Vagina (tissue), 2 donors: Measurements from ENCODE around the gene CRYAB. TPM values are rescaled to one million over a fixed set of nuclear protein-coding genes. Genes with fewer than 3 reads are reported as not detected.

Source experiments
- DNase-seq, 2 donors: peaks; one replicate each; pipeline ENCODE4 v3.0.0-alpha.2; 2017; ENCODE audit errors: extremely low spot score in 2 of 2
- H3K27ac ChIP-seq: fragments of 200-600 bp; sonication (generic); one replicate; pipeline ENCODE4 v1.5.1; 2019
- H3K27me3 ChIP-seq: fragments of 200-600 bp; sonication (generic); one replicate; pipeline ENCODE4 v1.5.1; 2019
- H3K36me3 ChIP-seq, 2 donors: fragments of 200-600 bp; sonication (generic); one replicate each; pipeline ENCODE4 v1.5.1; 2017 to 2019
- H3K4me1 ChIP-seq: fragments of 200-600 bp; sonication (generic); one replicate; pipeline ENCODE4 v1.5.1; 2019
- H3K4me3 ChIP-seq, 2 donors: fragments of 200-600 bp; sonication (generic); 1 replicate in 1 of 2; 2 replicates in 1 of 2; pipeline ENCODE4 v1.5.1; 2016 to 2019
- H3K9me3 ChIP-seq: fragments of 200-600 bp; sonication (generic); one replicate; pipeline ENCODE4 v1.5.1; 2019
- CTCF ChIP-seq, 3 experiments: fragments of 450-650 bp in 2 of 3; fragments of 200-600 bp in 1 of 3; sonication (generic) in 1 of 3; IDR thresholded peaks; one replicate each; pipeline ENCODE4 v1.5.1; 2017 to 2019; ENCODE audit warnings: antibody characterized with exemption in 3 of 3, mild to moderate bottlenecking in 2 of 3, moderate library complexity in 2 of 3
- POLR2A ChIP-seq, 2 donors: fragments of 450-650 bp; IDR thresholded peaks; one replicate each; pipeline ENCODE4 v1.6.1; 2017; ENCODE audit warnings: antibody characterized with exemption in 2 of 2, mild to moderate bottlenecking in 2 of 2, moderate library complexity in 2 of 2
- POLR2AphosphoS5 ChIP-seq, 2 donors: sonication (generic); formaldehyde crosslinking; IDR thresholded peaks; one replicate each; pipeline ENCODE4 v1.9.0; 2017; ENCODE audit warnings: antibody characterized with exemption in 2 of 2, mild to moderate bottlenecking in 2 of 2, low read depth in 1 of 2; ENCODE audit not compliant: insufficient read depth in 1 of 2
- intact Hi-C: fragments of 100-400 bp; cut with DNase I; formaldehyde crosslinking; loops from one replicate; pipeline ENCODE4 v1.15.1; 2023
- total RNA-seq: library from RNA; depleted of rRNA; stranded (reverse); fragments of >200 nt; gene quantifications from one replicate; pipeline ENCODE4 v1.2.3, GENCODE V29; 2016

The CRYAB gene
- 161 TPM for total RNA-seq

GRCh38 chr11:111911563-111912401 lies at the start of gene CRYAB:
TSS of gene CRYAB (minus strand) at chr11:111911770. CDS start at chr11:111911724, 46 bp downstream.
- Histone ChIP-seq H3K27ac (peak within 1 kb of the TSS; percentile 99), H3K4me1 (peaks cover 45% of the 10 kb centered on the region), H3K4me3 (peak within 1 kb of the TSS; percentile 58 to 69), H3K9me3 (no peaks in the 10 kb centered on the region), H3K36me3 (peaks cover 0 to 6% of the 10 kb centered on the region in 2 donors), H3K27me3 (no peaks in the 10 kb centered on the region)
- no peak for TF ChIP-seq CTCF (IDR thresholded peaks at IDR 0.05)
- peak in 1 of 2 donors; percentile 63 for TF ChIP-seq POLR2A (IDR thresholded peaks at IDR 0.05)
- TF ChIP-seq POLR2AphosphoS5 (IDR thresholded peaks at IDR 0.05; ENCODE audit: insufficient read depth in 1 of 2, low read depth in 1 of 2): peak; percentile 92 to 97
- intact Hi-C loops: no loop called here
- peak in 1 of 2 donors; percentile 98 for DNase-seq

GRCh38 chr11:111960916-111961315 lies 49.3 kb upstream of the CRYAB start:
- H3K27ac ChIP-seq: peak overlapping the region; percentile 69
- peak in 1 of 2 donors; percentile 92 for DNase-seq

GRCh38 chr11:111957663-111958444 lies 46.3 kb upstream of the CRYAB start:
- intact Hi-C loops: no loop called here
- H3K4me1 ChIP-seq: peaks cover 5% of the 10 kb centered on the region
- no peak overlapping the region for H3K27ac ChIP-seq
- DNase-seq: no peak
- TF ChIP-seq POLR2A (IDR thresholded peaks at IDR 0.05): no peak
- no peak for TF ChIP-seq CTCF (IDR thresholded peaks at IDR 0.05)
- TF ChIP-seq POLR2AphosphoS5 (IDR thresholded peaks at IDR 0.05; ENCODE audit: insufficient read depth in 1 of 2, low read depth in 1 of 2): no peak
- H3K36me3 ChIP-seq: no peaks in the 10 kb centered on the region
- H3K4me3 ChIP-seq: no peak overlapping the region
- H3K9me3 ChIP-seq: no peaks in the 10 kb centered on the region
- H3K27me3 ChIP-seq: no peaks in the 10 kb centered on the region

More at GRCh38 chr11:111960916-111961315, 49.3 kb upstream of the CRYAB start:
- Histone ChIP-seq H3K9me3 (no peaks in the 10 kb centered on the region), H3K36me3 (no peaks in the 10 kb centered on the region), H3K4me1 (peaks cover 5% of the 10 kb centered on the region), H3K4me3 (no peak overlapping the region), H3K27me3 (no peaks in the 10 kb centered on the region)
- intact Hi-C loops: no loop called here
- TF ChIP-seq CTCF (IDR thresholded peaks at IDR 0.05): no peak
- no peak for TF ChIP-seq POLR2A (IDR thresholded peaks at IDR 0.05)
- peak in 1 of 2 donors; percentile 83 for TF ChIP-seq POLR2AphosphoS5 (IDR thresholded peaks at IDR 0.05; ENCODE audit: insufficient read depth in 1 of 2, low read depth in 1 of 2)

- Histone ChIP-seq H3K36me3 (no peaks in the 10 kb centered on the region), H3K4me3 (no peak overlapping the region), H3K4me1 (no peaks in the 10 kb centered on the region), H3K27ac (no peak overlapping the region), H3K9me3 (no peaks in the 10 kb centered on the region), H3K27me3 (no peaks in the 10 kb centered on the region)
- DNase-seq: no peak
- intact Hi-C loops: no loop called here
- no peak for TF ChIP-seq POLR2AphosphoS5 (IDR thresholded peaks at IDR 0.05; ENCODE audit: insufficient read depth in 1 of 2, low read depth in 1 of 2)
- TF ChIP-seq POLR2A (IDR thresholded peaks at IDR 0.05): no peak
- no peak for TF ChIP-seq CTCF (IDR thresholded peaks at IDR 0.05)
Observed at GRCh38 chr11:111954154-111954553, 42.6 kb upstream of the CRYAB start.
